GM21529 (cell line): ENCODE data around the gene GOLGA7B.

Experiments
- ATAC-seq: cut with Tn5 transposase; IDR thresholded peaks from one replicate; pipeline ENCODE4 v1.9.1; 2021; ENCODE audit not compliant: unreplicated experiment

The GOLGA7B gene

DNA sequence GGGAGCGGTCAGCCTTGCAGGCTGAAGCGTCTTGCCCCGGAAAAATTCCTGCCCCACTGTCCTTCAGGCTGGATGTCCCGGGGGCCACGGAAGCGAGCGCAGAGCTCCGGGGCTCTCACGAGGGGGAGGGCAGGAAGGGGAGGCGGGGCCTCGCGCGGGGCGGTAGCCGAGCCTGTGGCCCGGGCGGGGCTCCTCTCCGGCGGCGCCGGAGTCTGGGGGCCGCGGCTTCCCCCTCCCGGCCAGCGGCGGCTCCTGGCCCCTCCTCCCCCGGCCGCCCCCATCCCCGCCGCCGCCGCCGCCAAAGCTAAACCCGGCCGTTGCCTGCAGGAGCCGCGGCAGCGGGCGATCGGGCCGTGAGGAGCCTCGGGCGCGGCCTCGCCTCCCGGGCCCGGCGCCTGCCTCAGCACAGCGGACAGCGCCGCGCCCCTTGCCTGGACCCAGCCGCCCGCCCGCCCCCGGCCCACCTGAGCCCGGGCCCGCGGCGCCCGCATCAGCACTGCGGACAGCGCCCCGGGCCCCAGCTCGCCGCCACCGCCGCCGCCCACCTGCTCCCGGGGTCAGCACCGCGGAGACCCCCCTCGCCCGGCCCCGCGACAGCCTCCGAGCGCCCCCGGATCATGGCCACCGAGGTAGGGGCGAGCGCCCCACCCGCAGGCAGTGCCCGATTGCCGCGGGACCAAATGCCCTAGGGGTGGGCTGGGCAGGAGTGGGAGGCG is at the start of gene GOLGA7B:
TSS of gene GOLGA7B (plus strand) at position 157 of the 716 bp plus-strand sequence. CDS start at position 618, 461 bp downstream.
- ATAC-seq = peak; percentile 53

DNA sequence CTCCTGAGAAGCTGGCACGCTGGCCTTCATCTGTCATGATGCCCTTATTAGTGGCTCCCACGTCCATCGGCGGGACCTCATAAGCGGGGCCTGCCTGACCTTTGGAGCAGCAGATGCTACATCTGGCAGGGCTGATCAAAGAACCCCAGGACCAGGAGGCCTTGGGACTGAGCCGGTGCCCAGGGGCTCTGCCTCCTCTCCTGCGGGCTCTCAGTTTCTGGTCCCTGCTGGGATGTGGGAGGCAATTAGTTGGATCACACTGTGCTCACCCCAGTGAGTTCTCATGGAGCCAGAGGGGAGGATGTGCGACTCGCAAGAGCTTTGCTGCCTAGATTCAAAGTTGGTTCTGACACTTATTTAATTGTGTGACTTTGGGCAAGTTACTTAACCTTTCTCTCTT is 49.2 kb upstream of the GOLGA7B start:
- ATAC-seq = no peak

DNA sequence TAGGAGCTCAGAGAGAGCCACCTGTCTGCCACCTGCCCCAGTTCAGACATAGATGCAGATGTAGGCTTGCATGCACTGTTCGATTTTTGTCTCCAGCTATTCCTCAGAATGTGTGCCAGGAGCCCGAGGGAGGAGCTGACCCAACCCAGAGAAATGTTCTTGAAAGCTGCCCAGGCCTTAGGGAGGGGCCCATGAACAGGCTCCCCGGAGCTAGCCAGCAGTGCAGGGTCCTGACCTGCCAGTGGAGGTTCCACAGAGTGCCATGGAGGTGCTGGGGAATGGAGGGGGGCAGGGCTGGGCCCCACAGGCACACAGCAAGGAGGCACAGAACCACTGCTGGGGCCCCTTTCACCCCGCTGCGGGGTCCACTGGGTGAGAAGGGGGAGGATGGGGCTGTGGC is 48.2 kb upstream of the GOLGA7B start:
- ATAC-seq = no peak

DNA sequence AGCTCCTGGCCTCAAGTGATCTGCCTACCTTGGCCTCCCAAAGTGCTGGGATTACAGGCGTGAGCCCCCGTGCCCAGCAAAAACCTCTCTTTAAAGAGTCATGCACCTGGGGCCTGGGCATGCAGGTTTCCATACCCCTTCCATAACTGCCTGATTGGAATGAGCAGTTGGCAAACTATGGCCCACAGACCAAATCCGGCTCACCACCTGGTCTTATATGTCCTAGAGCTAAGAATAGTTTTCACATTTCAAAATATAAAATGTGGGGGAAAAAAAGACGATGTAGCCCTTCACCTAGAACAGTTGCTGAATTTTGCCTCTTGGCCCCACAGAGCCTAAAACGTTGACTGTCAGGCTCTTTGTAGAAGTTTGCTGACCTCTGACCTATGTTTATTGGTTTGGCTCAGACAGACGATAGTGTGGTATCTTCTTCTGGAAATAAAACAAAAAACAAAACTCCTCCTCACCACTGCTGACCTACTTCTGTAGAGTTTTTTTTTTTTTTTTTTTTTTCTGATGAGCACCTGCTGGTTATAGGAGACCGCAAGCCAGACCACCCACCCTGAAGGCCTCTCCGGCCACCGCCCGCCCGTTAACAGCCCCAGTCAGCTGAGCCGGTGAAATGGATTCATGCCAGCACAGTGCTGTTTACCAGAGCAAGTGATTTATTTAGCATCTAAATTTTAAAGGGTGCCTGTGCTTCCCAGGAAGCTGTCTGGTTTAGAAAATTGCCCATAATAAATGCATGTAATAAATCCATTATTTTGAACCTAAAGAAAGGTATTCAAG is 44.4 kb upstream of the GOLGA7B start:
- no peak for ATAC-seq

DNA sequence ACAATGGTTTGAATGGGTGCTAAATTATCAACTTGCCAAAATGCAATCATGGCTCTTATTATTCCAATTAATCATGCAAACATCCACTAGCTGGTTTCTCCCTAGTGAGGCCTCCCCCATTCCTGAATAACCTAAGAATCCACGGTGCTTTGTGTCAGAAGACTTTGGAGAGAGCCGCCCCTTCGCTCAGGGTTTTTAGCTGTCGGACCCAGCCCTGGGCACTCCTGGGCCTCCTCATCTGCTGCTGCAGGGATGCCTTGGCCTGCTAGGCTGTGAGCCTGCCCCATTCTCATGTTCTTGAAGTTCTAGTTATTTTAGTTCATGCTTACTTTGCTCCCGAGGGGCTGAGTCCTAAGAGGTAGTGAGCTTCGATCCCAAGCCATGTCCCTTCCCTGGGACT is 43.7 kb upstream of the GOLGA7B start:
- ATAC-seq = no peak

DNA sequence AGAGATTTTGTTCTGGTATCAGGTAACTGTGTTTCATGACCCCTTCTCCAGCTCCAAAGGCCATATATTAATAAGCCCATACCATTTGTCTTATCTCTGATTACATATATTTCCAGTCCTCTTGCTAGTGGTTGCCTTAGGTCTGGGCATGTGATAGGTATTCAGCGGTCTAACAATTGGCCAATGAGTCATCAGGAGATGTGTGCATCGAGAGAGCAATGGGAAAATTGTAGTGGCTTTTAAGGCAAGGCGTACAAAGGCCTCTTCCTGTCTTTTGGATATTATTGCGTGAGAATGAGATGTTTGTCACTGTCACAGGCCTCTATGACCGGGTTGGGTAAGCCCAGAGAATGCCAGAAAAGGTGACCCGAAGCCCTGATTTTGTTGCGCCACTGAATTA is 39.2 kb upstream of the GOLGA7B start:
- ATAC-seq = no peak

DNA sequence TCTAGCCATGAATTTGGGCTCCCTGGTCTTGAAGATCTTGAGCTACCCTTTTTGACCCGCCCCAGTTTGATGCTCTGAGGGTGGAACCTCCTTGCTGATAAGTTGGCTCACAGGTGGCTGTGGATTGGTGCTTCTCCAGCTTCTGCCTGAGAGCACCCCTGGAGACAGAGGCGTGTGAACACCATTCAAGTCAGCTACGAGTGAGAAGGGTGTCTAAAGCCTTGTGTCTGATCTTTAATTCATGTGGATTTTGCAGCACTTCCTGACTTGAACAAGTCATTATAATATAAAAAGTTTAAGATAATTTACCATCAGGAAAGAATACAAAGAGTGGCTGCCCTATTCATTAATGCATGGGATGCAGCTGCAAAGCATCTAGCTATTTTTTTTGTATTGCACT is 37.7 kb upstream of the GOLGA7B start:
- no peak for ATAC-seq

DNA sequence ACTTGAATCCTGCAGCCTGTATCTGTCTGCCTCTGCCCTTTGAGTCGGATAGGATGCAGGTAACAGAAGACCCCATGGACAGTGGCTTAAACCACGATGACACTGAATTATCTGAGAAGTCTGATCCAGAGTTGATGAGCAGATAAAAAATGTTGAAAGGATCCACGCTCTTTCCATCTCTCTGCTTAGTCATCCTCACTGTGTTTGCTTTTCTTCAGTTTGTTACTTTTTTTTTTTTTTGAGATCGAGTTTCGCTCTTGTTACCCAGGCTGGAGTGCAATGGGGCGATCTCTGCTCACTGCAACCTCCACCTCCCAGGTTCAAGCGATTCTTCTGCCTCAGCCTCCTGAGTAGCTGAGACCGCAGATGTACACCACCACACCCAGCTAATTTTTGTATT is 36.9 kb upstream of the GOLGA7B start:
- no peak for ATAC-seq

DNA sequence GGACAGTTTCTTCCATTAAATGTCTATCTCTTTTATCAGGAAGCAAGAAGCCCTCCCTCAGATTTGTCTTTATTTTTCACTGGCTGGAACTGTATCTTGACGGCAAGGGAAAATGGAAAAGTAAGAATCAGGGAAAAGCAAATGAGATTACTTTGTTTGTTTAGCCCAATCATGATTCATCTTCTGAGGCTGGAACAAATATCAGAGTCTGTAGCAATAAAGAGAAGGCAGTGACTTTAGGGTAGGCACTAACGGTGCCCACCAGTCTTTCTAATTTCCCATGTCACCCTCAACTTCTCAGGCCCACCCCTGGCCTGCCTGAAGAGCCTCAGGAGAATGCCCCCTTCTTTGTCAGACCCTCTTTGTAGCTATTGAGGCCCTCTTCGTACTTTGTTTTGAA is 36.3 kb upstream of the GOLGA7B start:
- no peak for ATAC-seq

DNA sequence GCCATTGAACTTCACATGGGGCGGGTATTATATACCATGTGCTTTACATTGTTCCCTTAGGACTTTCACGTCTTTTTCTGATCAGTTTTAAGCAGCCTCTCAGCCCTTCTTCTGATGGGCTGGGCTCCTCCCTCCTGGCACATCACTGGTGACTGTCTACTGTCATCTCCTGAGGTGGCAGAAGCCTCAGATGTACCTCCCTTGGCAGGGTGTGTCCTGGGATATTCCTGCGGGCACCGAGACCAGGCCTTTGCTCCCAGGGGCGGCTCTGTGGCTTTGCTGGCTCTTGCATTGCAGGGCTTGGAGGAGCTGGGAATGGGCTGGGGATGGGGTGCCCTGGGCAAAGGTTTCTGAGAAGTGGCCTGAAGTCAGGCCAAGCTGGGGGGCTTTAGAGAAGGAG is 34.6 kb upstream of the GOLGA7B start:
- ATAC-seq = no peak

DNA sequence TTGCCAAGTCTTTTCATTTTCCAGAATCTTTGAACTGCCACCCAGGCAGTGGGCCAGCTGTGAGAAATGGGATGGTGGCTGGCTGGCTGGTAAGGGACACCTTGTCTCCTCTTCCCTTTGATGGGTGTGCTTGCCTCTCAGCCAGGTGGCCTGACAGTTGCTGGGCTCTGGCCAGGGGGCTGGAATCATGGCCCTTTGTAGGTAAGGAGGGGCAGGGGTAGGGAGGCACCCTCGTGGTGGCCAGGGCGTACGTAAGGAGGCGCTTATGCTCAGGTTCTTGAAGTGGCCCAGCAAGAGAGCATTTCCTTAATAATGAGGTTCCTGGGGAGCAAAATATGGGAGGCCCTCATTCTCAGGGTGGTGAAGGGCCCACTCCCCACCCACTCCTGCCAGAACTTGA is 33.0 kb upstream of the GOLGA7B start:
- ATAC-seq = no peak

DNA sequence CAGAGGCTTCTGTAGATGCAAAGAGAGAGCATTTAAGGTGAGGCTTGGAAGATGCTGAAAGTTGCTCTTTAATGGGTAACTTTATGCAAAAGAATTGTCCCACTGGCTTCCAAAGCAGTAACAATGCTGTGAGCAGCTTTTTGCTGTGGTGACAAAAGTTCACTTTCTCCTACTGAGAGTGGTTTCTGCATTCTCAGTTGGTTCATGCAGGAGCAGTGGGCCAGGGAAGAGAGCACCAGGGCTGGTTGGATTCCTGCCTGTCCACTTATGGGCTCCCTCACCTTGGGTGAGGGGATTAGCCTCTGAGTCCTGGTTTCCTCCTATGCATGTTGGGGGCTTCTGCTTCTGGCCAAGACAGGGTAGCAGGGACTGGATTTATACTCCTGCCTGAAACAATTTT is 31.1 kb upstream of the GOLGA7B start:
- no peak for ATAC-seq

DNA sequence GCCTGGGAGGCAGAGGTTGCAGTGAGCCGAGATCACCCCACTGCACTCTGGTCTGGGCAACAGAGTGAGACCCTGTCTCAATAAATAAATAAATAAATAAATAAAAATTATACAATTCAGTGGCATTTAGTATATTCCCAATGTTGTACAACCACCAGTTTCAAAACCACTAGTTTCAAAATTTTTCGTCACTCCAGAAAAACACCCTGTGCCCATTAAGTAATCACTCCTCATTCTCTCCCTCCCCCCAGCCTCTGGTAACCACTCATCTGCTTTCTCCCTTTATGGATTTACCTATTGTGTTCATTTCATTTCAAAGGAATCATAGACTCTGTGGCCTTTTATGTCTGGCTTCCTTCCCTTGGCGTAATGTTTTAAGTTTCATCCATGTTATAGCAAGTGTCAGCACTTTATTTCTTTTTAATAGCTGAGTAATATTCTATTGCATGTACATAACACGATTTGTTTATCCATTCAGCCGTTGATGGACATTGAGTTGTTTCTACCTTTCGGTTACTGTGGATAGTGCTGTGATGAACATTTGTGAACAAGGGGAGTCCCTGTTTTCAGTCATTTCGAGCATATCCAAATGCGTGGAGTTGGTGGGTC is 29.4 kb upstream of the GOLGA7B start:
- no peak for ATAC-seq

DNA sequence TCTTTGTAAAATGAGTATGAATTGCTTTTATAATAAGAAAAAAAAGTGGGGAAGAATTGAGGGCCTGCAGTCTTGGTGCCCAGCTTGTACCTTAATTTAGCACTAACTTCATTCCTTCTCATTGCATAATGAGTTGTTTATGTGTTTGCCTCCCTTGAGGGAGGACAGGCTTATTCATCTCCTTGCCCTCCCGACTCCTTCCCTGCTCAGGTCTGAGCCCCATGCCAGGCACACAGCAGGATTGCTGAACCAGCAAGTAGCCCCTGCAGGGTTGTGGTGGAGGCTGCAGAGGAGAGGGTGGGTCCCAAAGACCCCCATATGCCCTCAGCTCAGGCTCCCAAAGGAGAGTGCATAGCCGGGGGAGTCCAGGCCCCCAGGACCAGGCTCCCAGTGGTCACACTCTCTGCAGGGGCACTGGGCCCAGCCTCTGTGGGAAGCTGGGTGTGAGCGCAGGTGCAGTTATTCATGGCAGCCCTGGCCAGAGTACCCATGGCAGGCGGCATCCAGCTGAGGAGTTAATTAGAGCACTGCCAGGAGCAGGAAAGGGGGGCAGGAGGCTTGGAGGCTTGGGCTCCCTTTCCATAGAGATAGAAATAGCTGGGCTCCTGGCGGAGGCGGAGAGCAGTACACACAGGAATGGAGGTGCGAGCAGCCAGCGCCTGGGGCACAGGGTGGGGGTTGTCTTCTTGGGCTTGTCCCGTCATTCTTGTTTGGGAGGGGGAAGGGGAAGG is 28.2 kb upstream of the GOLGA7B start:
- ATAC-seq = no peak

DNA sequence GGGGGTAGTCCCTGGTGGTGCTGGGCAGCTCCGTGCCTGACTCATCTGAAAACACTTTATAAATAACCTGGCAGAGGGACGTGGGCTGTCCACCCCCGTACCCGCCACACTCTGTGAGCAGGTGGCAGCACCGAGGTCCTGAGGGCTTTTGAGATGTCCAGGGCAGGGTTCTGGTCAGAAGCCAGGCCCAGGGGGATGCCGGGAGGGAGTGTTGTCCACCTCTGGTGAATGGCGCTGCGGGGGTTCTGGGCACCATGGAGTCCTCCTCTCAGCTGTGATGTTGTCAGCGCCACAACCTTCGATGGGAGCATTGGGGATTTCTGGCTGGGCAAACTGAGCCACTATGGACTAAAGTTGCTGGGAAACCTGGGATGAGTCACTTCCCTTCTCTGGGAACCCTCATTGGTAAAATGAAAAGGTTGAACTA is 27.4 kb upstream of the GOLGA7B start:
- ATAC-seq = no peak

DNA sequence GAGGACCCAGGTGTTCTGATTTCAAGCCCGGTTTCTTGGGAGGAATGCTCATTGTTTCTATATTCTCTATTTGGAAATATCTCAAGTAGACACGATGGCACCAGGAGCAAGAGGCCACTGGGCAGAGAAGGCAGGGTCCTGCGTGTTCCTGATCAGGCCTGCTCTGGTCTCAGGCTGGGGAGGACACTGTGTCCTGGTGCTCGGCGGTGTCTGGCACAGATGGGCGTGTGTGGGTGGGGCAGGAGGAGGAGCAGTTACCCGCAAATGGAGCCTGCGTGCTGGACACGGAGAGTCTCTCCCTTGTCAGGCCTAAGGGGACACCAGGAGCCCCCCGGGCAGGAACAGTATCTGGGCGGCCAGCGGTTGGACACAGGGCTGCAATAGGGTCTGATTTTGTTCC is 25.9 kb upstream of the GOLGA7B start:
- ATAC-seq = no peak

DNA sequence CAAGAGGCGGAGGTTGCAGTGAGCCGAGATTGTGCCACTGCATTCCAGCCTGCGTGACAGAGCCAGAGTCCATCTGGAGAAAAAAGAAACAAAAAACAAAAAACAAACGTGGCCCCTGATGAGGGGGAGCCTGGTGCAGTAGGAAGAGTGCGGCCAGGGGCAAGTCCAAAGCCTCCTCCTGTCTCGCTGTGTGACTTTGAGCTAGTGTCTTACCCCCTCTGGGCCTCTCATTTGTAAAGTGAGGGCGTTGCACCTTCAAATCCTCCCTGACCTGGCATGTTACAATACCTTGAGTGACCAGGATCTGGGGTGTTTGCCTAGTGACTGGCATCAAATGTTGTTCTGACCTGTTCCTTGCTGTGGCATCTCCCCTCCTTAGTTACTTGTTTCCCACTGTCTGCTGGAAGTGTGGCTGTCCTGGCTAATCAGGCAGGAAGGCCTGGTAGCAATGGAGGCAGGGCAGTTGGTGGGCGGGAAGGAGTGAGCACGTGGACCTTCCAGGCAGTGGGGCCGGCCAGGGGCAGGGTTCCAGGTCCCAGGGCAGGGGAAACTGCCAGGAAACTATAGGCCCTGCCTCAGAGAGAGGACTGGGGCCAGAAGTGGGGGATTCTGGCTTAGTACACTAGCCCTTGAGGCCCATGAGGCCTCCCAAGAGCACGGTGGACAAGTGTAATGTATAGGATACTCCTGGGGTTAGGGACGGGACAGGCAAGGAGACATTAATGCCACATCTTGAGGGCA is 24.5 kb upstream of the GOLGA7B start:
- no peak for ATAC-seq

DNA sequence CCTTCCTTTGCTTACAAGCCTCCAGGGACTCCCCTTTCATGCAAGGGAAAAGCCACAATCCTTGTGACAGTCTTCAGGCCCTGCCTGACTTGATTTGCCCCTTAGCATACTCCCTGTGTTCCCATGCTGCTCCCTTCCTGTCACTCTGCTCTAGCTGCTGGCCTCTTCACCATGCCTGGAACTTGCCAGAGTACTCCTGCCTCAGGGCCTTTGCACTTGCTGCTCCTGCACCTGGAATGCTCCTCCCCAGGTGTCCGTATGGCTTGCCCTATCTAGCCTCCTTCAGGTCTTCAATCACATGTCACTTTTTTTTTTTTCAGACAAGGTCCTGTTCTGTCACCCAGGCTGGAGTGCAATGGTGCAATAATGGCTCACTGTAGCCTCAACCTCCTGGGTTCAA is 22.8 kb upstream of the GOLGA7B start:
- ATAC-seq = no peak

DNA sequence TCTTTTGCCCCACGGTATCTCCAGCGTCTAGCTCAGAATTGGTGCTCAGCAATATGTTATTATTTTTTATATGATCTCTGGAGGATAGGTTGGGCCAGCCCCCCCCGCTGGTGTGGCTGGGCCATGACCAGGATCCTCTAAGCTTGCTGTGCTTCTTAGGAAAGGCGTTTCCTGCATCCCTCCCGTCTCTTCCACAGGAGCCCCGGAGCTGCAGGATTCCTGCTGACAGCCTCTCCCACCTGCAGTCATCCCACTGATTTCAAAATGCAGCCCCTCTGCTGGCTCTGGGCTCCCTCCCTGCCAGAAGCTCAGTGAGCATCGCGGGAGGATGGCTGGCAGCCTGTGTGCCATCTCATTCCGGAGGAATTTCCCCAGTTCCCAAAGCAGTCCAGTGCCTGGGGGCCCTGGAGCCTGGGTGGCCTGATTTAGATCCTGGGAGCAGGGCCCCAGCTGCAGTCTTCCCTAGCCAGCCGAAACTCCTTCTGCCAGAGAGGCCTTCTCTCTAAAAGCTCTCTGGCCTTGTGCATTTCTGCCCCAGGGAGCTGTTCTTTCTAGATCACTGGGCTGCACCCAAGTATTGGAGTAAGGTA is 21.8 kb upstream of the GOLGA7B start:
- ATAC-seq = no peak

DNA sequence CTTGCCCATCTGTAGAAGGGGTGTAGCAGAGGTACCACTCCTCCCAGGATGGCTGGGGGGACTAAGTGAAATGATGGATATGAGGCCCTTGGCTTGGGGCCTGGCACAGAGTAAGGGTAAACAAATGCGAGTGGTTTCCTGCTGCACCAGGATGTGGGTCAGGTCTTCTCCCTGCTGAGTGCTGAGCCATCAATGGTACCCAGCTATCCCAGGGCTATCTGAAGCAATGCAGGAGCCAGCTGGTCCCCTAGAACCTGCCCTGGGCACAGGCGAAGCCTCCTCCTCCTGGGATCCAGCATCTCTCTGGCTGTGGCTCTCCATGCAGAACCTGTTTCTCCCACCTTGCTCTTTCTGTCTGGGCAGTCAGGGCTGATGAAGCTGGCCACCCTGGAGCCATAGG is 20.9 kb upstream of the GOLGA7B start:
- ATAC-seq = no peak
